Measurements from ENCODE around the gene ARID1A.

Gene ARID1A

DNA sequence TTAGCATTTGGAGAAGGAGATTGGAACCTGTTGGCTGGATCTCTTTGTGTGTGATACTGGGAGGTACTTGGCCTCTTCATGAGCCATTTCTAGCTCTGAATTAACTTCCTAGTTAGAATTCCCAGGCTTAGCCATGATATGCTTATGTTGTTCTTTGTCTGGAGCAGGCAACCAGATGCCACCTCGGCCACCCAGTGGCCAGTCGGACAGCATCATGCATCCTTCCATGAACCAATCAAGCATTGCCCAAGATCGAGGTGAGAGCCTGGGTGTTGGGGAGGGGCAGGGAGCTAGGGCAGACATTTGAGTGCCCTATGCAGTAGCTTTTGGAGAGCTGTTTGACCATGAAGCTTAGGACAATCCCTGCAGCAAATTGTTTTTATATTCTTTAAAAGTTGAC lies 65.4 kb downstream of the ARID1A start:
- no peak for DNase-seq (ENCODE audit: low read depth)

DNA sequence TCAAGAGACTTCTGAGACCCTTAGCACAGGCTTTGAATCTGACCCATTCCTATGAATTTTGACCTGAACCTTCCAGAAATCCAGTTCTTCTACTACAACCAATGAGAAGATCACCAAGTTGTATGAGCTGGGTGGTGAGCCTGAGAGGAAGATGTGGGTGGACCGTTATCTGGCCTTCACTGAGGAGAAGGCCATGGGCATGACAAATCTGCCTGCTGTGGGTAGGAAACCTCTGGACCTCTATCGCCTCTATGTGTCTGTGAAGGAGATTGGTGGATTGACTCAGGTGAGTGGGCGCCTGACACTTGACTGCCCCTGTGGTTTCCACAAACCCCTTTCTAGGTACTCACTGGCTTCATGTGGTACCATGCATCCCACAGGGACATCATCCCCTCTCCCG lies 71.9 kb downstream of the ARID1A start:
- no peak for DNase-seq (ENCODE audit: low read depth)

DNA sequence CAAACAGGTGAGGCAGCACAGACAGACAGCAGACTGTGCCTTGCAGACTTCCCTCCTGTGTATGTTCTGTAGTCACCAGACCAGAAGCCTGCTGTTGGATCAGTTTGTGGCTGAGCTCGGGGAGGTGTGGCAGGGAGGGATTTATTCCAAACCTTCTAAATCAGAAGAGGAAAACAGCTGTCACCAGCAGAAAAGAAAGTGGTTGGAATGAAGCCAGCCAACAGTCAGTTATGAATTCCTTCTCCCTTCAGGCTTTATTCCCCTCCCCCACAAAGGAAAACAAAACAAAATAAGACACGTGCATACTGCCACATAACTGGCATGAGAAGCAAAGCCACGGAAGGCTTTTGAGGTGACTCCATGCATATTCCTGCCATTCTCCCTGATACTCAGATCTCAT lies 72.9 kb downstream of the ARID1A start:
- DNase-seq (ENCODE audit: low read depth) = no peak

DNA sequence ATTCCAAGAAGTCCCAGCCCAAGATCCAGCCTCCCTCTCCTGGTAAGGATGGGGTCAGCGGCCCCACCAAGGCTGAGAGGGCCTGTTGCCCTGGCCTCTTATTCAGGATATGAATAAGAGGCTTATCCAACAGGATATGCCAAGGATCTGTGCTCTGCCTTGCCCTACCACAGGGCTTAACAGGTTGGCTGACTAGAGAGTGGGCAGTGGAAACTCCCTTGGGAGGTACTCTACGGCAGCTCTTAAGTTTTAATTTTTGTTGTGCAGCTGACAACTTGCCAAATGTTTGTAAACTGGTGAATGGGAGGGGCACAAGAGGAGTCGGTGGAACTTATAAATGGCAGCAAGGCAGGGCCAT lies 75.4 kb downstream of the ARID1A start:
- DNase-seq (ENCODE audit: low read depth) = no peak

DNA sequence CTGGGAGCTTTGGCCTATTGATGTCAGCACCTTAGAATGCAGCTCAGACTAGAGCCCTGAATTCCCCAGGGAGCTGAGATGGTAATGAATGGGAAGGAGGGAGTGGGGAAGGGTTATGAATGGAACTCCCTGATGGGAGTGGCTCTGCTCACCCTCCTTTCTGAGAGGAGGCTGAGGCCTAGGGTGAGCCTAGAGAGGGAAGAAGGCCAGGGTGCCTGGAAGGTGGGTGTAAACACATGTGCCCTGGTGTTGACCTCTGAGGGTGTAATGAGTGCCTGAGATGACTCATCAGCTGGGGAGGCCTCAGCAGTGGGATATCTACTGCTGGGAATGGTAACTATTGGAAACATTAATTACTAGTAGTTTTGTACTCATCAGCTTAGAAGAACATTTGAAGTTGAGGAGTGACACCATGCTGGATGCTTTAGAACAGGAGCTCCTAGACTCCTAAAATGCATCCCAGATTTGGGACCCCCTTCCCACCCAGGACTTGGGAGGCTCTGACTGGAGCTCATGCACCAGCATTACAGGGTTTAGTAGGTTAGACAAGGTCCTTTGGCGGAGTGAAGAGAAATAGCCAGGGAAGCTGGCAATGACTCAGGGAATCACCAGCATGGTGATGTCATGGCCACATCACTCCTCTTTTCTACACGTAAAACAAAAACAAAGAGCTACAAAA lies 76.0 kb downstream of the ARID1A start:
- no peak for DNase-seq (ENCODE audit: low read depth)

DNA sequence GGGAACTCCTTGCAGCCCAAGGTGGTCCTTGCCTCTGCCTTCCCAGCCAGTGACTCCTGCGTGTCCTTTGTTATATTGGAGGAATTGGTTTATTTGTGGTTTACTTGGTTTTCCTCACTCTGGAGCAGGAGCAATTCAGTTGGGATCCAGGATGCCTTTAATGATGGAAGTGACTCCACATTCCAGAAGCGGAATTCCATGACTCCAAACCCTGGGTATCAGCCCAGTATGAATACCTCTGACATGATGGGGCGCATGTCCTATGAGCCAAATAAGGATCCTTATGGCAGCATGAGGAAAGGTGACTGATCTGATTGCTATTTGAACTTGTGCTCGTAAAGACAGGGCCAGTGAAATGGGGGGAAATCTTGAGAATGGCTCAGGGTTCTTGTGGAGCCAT lies 76.9 kb downstream of the ARID1A start:
- DNase-seq (ENCODE audit: low read depth) = no peak

DNA sequence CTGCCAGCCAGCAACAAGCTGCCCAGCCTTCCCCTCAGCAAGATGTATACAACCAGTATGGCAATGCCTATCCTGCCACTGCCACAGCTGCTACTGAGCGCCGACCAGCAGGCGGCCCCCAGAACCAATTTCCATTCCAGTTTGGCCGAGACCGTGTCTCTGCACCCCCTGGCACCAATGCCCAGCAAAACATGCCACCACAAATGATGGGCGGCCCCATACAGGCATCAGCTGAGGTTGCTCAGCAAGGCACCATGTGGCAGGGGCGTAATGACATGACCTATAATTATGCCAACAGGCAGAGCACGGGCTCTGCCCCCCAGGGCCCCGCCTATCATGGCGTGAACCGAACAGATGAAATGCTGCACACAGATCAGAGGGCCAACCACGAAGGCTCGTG lies 78.6 kb downstream of the ARID1A start:
- DNase-seq (ENCODE audit: low read depth) = no peak

DNA sequence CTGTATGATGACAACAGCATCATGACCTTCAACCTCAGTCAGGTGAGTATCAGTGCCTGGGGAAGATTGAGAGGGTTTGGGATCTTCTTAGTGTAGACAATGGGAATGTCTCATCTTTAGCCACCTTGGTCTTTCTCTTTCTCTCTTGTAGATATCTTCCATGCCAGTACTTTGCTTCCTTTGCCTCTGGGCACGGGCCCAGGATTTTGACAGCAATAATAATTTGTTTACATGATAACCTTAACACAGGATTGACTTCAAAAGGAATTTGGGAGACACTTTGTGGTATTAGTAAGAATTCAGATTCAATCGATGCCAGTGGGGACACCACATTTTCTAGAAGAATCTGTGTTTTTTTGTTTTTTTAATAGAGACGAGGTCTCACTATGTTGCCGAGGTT lies 79.9 kb downstream of the ARID1A start:
- no peak for DNase-seq (ENCODE audit: low read depth)

DNA sequence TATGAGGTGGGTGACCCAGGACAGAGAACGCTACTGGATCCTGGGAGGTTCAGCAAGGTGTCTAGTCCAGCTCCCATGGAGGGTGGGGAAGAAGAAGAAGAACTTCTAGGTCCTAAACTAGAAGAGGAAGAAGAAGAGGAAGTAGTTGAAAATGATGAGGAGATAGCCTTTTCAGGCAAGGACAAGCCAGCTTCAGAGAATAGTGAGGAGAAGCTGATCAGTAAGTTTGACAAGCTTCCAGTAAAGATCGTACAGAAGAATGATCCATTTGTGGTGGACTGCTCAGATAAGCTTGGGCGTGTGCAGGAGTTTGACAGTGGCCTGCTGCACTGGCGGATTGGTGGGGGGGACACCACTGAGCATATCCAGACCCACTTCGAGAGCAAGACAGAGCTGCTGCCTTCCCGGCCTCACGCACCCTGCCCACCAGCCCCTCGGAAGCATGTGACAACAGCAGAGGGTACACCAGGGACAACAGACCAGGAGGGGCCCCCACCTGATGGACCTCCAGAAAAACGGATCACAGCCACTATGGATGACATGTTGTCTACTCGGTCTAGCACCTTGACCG lies 83.4 kb downstream of the ARID1A start:
- no peak for DNase-seq (ENCODE audit: low read depth)

DNA sequence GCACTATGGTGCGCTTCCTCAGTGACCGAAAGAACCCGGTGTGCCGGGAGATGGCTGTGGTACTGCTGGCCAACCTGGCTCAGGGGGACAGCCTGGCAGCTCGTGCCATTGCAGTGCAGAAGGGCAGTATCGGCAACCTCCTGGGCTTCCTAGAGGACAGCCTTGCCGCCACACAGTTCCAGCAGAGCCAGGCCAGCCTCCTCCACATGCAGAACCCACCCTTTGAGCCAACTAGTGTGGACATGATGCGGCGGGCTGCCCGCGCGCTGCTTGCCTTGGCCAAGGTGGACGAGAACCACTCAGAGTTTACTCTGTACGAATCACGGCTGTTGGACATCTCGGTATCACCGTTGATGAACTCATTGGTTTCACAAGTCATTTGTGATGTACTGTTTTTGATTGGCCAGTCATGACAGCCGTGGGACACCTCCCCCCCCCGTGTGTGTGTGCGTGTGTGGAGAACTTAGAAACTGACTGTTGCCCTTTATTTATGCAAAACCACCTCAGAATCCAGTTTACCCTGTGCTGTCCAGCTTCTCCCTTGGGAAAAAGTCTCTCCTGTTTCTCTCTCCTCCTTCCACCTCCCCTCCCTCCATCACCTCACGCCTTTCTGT lies 84.6 kb downstream of the ARID1A start:
- no peak for DNase-seq (ENCODE audit: low read depth)

DNA sequence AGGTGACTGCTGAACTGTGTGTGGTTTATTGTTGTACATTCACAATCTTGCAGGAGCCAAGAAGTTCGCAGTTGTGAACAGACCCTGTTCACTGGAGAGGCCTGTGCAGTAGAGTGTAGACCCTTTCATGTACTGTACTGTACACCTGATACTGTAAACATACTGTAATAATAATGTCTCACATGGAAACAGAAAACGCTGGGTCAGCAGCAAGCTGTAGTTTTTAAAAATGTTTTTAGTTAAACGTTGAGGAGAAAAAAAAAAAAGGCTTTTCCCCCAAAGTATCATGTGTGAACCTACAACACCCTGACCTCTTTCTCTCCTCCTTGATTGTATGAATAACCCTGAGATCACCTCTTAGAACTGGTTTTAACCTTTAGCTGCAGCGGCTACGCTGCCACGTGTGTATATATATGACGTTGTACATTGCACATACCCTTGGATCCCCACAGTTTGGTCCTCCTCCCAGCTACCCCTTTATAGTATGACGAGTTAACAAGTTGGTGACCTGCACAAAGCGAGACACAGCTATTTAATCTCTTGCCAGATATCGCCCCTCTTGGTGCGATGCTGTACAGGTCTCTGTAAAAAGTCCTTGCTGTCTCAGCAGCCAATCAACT lies 85.5 kb downstream of the ARID1A start:
- DNase-seq (ENCODE audit: low read depth) = no peak

DNA sequence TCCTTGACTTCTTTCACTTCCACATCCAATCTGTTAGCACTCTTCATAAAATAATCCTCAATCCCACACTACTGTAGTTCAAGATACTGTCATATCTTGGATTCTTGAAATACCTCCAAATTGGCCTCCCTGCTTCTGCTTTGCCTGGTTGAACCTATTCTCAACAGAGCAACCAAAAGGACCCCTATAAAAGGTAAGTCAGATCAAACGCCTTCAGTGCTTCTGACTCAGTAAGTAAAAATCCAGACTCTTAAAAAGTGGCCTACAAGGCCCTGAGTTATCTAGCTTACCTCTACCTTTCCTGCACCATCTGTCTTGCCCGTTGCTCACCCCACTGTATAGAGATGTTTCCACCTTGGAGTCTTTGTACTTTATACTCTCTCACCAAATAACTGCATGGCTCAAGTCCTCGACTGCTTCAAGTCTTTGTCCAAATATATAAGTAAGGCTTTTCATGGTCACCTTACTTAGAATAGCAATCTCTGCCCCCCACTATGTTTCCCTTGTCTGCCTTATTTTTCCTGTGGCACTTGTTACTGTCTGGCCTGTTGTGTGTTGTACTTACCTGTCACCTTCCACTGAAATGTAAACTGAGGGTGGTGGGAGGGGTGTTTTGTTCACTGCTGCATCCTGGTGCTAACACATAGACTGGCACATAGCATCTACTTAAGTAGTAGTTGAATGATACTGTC lies 86.9 kb downstream of the ARID1A start:
- no peak for DNase-seq (ENCODE audit: low read depth)

DNA sequence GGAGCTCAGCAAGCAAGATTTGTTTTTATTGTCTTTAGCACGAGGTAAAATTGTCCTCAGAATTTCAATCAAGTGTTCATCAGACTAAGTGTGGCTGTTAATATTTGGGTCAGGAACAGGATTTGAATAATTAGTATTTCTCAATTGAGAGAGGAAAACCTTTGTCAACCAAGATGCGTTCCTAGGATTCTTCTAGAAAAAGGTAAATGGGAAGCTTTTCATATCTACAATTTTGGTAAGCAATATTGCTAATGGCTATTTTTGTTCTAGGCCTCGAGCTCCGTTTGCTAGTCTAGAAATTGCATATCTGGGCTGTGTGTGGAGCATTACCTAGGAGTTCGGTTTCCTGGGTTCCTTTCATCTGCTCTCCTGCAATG lies 87.8 kb downstream of the ARID1A start:
- DNase-seq (ENCODE audit: low read depth) = no peak

DNA sequence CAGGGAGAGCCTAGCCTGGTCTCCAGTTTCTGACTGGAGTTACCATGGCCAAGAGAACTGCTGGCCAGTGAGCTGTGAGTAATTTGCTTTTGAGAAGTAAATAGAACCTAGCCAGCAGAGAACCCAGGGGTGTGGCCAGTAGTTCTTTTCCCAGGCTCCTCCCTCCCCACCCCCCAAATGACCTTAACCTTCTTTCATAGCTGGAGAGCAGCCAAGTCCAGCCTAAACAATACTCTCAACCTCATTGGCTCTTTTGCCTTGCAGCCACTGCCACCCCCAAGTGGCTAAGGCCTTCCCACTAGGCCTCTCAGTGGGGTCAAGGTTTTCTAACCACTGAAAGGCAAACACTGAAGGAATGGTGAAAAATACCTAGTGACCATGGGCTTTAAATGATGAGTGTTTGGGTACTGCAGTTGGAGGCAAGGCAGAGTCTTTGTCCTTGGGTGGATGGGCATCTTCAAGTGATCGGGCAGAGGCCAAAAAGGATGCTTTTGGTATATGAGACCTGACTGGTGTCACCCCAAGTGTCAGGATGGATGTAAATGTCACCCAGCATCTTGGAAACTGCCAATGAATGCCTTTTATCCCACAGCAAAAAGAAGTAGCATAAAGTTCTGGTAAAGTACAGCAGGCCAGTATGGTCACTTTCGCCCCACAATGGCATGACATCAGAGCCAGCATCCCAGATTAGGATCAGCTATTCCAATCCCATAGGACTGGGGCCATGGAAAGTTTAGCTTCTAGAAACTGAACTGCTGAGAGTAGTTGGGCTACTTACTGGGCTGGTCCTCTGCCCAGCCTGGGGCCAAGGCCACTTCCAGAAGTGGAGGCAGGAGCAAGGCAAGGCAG lies 88.4 kb downstream of the ARID1A start:
- DNase-seq (ENCODE audit: low read depth) = no peak

DNA sequence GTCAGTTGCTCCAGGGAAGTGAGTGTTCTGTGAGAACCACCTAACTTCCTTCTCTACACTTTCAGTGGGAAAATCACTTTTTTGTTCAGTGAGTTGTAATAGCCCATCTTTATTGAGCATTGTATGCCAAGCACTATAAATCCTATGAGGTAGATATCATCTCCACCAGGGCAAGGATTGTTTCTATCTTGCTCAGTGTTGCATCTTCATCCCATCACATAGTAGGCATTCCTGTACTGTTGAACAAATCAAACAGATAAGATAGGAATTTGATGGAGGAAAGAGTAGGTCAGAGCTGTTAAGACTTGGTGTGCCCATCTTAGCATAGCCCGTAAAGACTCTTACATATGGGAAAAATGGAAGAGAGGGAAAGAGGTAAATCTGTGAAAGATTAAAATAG lies 89.1 kb downstream of the ARID1A start:
- DNase-seq (ENCODE audit: low read depth) = no peak

DNA sequence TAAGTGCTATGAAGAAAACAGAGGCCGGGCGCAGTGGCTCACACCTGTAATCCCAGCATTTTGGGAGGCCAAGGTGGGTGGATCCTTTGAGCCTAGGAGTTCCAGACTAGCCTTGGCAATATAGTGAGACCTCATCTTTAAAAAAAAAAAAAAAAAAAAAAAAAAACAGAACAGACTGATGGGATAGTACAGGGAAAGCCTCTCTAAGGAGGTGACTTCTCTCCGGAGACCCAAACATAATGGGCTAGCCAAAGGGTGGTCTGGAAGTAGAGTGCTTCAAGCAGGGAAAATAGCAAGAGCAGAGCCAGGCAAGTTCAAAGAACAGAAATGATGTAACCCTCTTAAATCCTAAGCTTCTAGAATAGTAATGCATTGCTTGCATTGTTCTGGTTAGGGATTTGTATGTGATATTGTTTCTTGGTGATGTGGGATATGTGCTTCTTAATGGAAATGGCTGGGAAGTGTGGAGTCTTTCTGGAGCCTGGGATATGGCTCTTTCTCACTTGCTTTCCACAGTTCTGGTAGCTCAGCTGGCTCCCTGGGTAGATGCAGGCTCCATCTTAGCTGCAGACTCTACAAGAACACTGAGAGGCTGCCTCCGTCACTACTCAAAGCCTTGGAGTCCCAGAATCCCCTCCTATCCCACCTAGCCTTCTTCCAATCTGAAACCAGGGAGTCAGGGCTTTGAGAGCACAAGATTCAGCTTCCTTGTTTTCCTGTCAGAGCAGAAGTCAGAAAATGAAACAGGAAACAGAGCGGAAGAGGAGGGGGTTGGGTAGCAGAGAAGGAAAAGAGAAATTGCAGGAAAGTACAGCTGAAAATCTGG lies 90.0 kb downstream of the ARID1A start:
- DNase-seq (ENCODE audit: low read depth) = no peak

DNA sequence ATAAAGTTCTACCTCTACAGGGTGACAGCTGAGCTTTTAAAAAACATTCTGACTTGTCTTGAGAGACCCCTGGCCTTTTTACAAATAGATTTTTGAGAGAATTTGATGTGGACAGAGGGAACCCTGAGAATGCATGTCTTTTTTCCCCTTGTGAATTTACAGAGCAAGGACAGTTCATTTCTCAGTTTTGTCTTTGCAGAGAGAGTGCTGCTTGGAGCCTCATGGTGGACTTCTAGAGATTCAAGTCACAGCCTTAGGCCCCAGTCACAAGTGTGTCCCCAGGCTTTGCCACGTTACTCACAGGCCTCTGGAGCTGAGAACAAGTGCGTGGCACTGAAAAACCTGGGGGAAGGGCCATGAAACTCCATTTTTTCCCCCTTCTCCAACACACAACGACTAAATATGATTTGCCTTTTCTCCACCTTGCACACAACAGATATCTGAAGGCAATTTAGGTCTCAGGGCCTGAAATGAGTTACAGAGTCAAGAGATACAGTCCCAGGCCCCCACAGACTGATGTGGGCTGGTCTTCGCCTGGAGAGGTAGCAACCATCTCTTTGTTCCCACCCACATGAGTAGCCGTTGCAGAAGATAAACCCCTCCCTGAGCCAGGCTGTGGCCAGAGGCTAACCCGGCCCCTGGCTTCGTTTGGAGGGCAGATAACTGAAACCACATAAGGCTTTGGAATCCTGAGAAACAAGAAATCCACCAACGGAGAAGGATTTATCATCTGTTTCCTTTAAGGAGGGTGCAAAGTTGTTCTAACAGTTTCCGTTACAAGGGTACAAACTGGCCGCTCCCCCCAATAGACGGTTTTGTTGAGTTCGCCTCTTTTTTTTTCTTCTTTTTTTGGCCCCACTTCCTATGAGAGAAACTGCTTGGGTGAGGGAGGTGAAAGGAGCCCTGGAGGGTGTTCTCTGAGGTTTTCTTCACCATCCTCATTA lies 90.9 kb downstream of the ARID1A start:
- DNase-seq (ENCODE audit: low read depth) = no peak

DNA sequence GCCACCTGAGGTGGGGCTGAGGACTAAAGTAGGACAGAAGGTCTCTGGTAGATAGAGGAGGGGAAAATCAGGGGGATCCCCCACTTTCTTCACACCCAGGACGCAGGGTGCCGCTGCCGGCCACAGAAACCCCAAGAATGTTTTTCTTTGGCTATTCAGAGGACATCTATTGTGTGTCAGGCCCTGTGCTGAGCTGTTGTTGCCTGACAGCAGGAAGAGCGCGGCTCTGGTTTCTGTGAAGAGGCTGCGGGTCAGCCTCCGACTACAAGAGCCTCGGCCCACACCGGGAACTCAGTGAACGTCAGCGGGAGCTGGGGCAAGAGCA lies 91.5 kb downstream of the ARID1A start:
- peak; percentile 41 for DNase-seq (ENCODE audit: low read depth)

DNA sequence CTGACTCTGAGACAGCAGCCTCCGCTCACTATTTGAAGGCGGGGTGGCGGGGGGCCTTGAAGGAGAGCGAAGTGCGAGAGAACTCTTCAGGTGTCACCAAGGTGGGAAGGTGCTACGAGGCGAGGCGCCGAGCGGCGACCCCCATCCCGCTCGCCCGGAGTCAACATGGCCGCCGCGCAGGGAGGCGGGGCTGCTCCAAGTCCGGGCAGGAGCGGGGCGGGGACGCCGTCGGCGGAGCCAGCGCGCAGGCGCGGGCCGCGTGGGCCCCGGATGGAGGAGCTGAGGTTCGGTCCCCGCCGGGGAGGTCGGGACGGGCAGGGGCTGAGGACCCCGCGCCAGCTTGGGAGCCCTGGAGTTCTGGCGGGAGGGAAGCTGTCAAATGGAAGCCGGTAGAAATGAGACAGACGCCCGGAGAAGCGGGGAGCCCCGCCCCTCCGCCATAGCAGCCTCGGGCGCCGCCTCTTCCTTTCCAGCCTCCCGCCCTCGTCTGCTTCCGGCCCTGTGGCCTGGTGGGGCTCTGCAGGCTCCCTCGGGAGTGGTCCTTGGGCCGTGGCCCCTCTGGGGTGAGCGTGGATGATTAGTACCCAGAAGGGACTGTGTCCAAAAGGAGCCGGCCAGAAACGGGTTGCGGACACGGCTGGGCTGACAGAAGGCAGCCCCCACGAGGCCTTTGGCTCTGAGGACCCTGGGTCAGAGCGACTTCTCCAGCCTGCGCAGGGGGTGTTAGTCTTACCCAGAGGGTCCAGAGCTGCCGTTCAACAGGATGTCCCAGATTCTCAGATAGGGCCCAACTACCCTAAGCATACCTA lies 92.1 kb downstream of the ARID1A start, which contains the start of gene PIGV:
PIGV (plus strand) TSS at position 245 of the 809 bp plus-strand sequence. CDS start 2,866 bp downstream, outside the sequence.
- peak; percentile 81 for DNase-seq (ENCODE audit: low read depth)
